Panc1 (cell line): ENCODE results near the gene CARD8.

Experiments
- POLR2AphosphoS5 ChIP-seq: IDR thresholded peaks from 2 replicates; pipeline ENCODE4 v1.6.1; 2012; ENCODE audit warnings: mild to moderate bottlenecking, low read depth, low read length, moderate library complexity
- TCF7L2 ChIP-seq: IDR thresholded peaks from 2 replicates; pipeline ENCODE4 v1.6.1; 2011; ENCODE audit warnings: mild to moderate bottlenecking, low read depth, low read length, inconsistent platforms
- TF ChIP-seq, protein P1 (sequence below): fragments of 450-650 bp; IDR thresholded peaks from 2 replicates; pipeline ENCODE4 v1.5.1; 2017; ENCODE audit warnings: mild to moderate bottlenecking

DNA sequence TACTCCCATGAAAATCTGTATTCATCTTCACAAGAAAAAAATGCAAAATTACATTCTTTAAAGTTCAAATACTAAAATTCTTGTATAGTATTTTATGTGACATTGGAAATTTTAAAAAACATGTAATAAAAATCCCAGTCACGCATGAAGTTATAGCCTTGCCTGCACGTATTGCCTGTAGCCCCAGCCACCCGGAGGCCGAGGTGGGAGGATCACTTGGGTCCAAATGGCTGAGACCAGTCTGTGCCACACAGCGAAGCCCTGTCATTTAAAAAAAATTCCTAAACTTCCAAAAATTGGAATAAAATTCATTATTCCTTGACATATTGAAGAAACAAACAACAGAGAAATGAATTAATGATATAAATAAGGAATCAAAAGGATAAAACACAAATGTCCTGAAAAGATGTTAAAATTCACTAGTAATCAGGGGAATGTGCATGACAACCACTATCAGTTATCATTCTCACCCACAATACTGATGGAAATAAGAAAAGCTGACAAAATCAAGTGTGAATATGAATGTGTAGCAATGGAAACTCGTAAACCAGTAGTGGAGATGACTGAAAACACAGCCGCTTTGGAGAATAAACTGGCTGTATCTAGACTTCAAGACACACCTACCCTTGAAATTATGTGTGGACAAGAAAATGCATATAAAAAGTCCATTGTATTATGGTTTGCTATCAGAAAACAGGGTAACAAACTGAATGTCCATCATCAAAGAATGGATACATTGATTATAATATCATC, 7.5 kb downstream of the CARD8 start:
- TF ChIP-seq, protein P1, sequence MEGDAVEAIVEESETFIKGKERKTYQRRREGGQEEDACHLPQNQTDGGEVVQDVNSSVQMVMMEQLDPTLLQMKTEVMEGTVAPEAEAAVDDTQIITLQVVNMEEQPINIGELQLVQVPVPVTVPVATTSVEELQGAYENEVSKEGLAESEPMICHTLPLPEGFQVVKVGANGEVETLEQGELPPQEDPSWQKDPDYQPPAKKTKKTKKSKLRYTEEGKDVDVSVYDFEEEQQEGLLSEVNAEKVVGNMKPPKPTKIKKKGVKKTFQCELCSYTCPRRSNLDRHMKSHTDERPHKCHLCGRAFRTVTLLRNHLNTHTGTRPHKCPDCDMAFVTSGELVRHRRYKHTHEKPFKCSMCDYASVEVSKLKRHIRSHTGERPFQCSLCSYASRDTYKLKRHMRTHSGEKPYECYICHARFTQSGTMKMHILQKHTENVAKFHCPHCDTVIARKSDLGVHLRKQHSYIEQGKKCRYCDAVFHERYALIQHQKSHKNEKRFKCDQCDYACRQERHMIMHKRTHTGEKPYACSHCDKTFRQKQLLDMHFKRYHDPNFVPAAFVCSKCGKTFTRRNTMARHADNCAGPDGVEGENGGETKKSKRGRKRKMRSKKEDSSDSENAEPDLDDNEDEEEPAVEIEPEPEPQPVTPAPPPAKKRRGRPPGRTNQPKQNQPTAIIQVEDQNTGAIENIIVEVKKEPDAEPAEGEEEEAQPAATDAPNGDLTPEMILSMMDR: no peak
- TF ChIP-seq POLR2AphosphoS5 (no peak), TCF7L2 (no peak)
